CD14-positive monocyte (primary cell): ENCODE results near the gene C12orf56. TPM values are rescaled to one million over a fixed set of nuclear protein-coding genes. Genes with fewer than 3 reads are reported as not detected.

Source experiments
- DNase-seq, 3 donors: peaks; one replicate each; pipeline ENCODE4 v3.0.0-alpha.2; 2011 to 2022
- H2AFZ ChIP-seq: 2 replicates; pipeline ENCODE4 v1.6.0; 2012; ENCODE audit warnings: mild to moderate bottlenecking, low read depth, low read length, inconsistent platforms; ENCODE audit not compliant: insufficient read depth, poor library complexity, severe bottlenecking
- H3K27ac ChIP-seq, 2 donors: 1 replicate in 1 of 2; 2 replicates in 1 of 2; pipeline ENCODE4 v1.5.1; 2012 to 2013; ENCODE audit warnings: low read length in 2 of 2, control low read depth in 1 of 2, inconsistent platforms in 1 of 2, low read depth in 1 of 2, mild to moderate bottlenecking in 1 of 2
- H3K27me3 ChIP-seq, 2 donors: one replicate each; pipeline versions ENCODE4 v1.6.0 to v1.6.1; 2011 to 2013; ENCODE audit warnings: low read length in 2 of 2; ENCODE audit not compliant: control insufficient read depth in 2 of 2, insufficient read depth in 2 of 2
- H3K36me3 ChIP-seq, 2 donors: replicated peaks in 1 of 2; 1 replicate in 1 of 2; 2 replicates in 1 of 2; pipeline versions ENCODE4 v1.5.1 to v1.6.1; 2012 to 2013; ENCODE audit warnings: low read length in 2 of 2, control low read depth in 1 of 2, inconsistent platforms in 1 of 2, mild to moderate bottlenecking in 1 of 2; ENCODE audit not compliant: insufficient read depth in 2 of 2, control insufficient read depth in 1 of 2
- H3K4me1 ChIP-seq, 2 donors: 1 replicate in 1 of 2; 2 replicates in 1 of 2; pipeline versions ENCODE4 v1.5.1 to v1.6.1; 2012 to 2013; ENCODE audit warnings: low read length in 2 of 2, control low read depth in 1 of 2, inconsistent platforms in 1 of 2, mild to moderate bottlenecking in 1 of 2, moderate library complexity in 1 of 2; ENCODE audit not compliant: insufficient read depth in 2 of 2, control insufficient read depth in 1 of 2
- H3K4me2 ChIP-seq: replicated peaks from 2 replicates; pipeline ENCODE3; 2012; ENCODE audit warnings: low read length, moderate library complexity, mild to moderate bottlenecking; ENCODE audit not compliant: poor library complexity, severe bottlenecking; ENCODE audit errors: extremely low read depth
- H3K4me3 ChIP-seq, 3 experiments: fragments of 200-600 bp in 1 of 3; sonication (generic) in 1 of 3; replicated peaks in 1 of 3; 1 replicate in 2 of 3; 2 replicates in 1 of 3; pipeline ENCODE4 v1.5.1; 2011 to 2013; ENCODE audit warnings: low read length in 3 of 3, mild to moderate bottlenecking in 3 of 3, control low read depth in 2 of 3, low read depth in 2 of 3, inconsistent platforms in 1 of 3, moderate library complexity in 1 of 3
- H3K79me2 ChIP-seq: 2 replicates; pipeline ENCODE4 v1.6.0; 2012; ENCODE audit warnings: mild to moderate bottlenecking, control low read depth, inconsistent platforms, low read length, moderate library complexity; ENCODE audit not compliant: insufficient read depth
- H3K9ac ChIP-seq: 2 replicates; pipeline ENCODE4 v1.6.0; 2017; ENCODE audit warnings: low read length, mild to moderate bottlenecking; ENCODE audit not compliant: insufficient read depth, poor library complexity, severe bottlenecking
- H3K9me3 ChIP-seq, 2 donors: replicated peaks in 1 of 2; 1 replicate in 1 of 2; 2 replicates in 1 of 2; pipeline versions ENCODE4 v1.5.1 to v1.6.1; 2012 to 2013; ENCODE audit warnings: low read length in 2 of 2, control low read depth in 1 of 2; ENCODE audit not compliant: control insufficient read depth in 1 of 2, insufficient read depth in 1 of 2
- H4K20me1 ChIP-seq: 2 replicates; pipeline ENCODE4 v1.6.0; 2012; ENCODE audit warnings: mild to moderate bottlenecking, low read length, control low read depth, moderate library complexity; ENCODE audit not compliant: insufficient read depth
- H3K27ac Mint-ChIP-seq, 7 donors: one replicate each; pipeline ENCODE4 v1.8.0; 2020; ENCODE audit warnings: mild to moderate bottlenecking in 7 of 7, mixed read lengths in 7 of 7, moderate library complexity in 6 of 7, inconsistent platforms in 2 of 7
- H3K27me3 Mint-ChIP-seq, 3 donors: one replicate each; pipeline ENCODE4 v1.8.0; 2021 to 2022; ENCODE audit warnings: low read depth in 3 of 3, mild to moderate bottlenecking in 3 of 3, mixed read lengths in 3 of 3, moderate library complexity in 3 of 3, inconsistent platforms in 1 of 3
- H3K36me3 Mint-ChIP-seq, 2 donors: one replicate each; pipeline ENCODE4 v1.8.0; 2020; ENCODE audit warnings: mixed read lengths in 2 of 2, inconsistent platforms in 1 of 2, mild to moderate bottlenecking in 1 of 2
- H3K4me1 Mint-ChIP-seq: one replicate; pipeline ENCODE4 v1.8.0; 2020; ENCODE audit warnings: mild to moderate bottlenecking, mixed read lengths
- H3K4me3 Mint-ChIP-seq, 2 donors: one replicate each; pipeline ENCODE4 v1.8.0; 2020; ENCODE audit warnings: mild to moderate bottlenecking in 2 of 2, mixed read lengths in 2 of 2, moderate library complexity in 1 of 2
- H3K9me3 Mint-ChIP-seq, 7 donors: one replicate each; pipeline ENCODE4 v1.8.0; 2020 to 2022; ENCODE audit warnings: mixed read lengths in 7 of 7, mild to moderate bottlenecking in 6 of 7, moderate library complexity in 6 of 7, inconsistent platforms in 2 of 7
- CTCF ChIP-seq: fragments of 200-600 bp; IDR thresholded peaks from one replicate; pipeline ENCODE4 v1.8.0; 2022; ENCODE audit warnings: antibody characterized with exemption, mild to moderate bottlenecking
- WGBS: methylation state at CpG from one replicate; pipeline ENCODE4 v1.1.5; 2013; ENCODE audit warnings: missing lambda C conversion rate; ENCODE audit not compliant: insufficient coverage; 5-methylcytosine and 5-hydroxymethylcytosine counted together
- intact Hi-C, 2 donors: fragments of 100-400 bp; cut with micrococcal nuclease; formaldehyde crosslinking; loops; one replicate each; pipeline versions ENCODE4 v1.15.0 to v1.15.1; 2023
- polyA plus RNA-seq, 3 donors: library from polyadenylated mRNA; depleted of rRNA in 1 of 3; unstranded in 2 of 3; stranded (reverse) in 1 of 3; fragments of 300-500 nt in 2 of 3; fragments of >200 nt in 1 of 3; fragmentation: Illumina TruSeq in 2 of 3; gene quantifications; 1 replicate in 2 of 3; 2 replicates in 1 of 3; pipeline ENCODE4 v1.2.3, GENCODE V29; 2012 to 2021

C12orf56 gene
- polyA plus RNA-seq, 3 donors, result not detected

DNA sequence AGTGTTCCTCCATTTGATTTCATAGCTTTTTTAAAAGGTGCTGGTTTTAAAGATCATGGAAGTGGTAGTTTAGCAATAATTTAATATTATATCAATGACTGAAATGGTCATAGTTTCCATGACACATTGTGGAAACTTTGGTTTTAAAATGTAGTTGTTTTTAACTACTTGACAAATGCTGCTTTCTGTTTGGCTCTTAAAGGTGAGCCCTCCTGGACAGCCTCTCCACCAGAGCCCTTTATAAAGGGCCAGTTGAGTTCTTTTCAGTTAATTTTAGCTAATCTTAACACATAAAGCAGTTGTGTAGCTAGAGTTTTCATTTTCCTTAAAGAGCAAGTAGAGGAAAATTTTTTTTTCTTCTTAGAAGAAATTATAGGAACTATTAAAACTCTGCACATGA, 27.7 kb upstream of the C12orf56 start:
- peaks cover 75 to 93% of the 10 kb centered on the region in 2 donors for H3K36me3 Mint-ChIP-seq
- no peaks in the 10 kb centered on the region for H3K27me3 Mint-ChIP-seq

DNA sequence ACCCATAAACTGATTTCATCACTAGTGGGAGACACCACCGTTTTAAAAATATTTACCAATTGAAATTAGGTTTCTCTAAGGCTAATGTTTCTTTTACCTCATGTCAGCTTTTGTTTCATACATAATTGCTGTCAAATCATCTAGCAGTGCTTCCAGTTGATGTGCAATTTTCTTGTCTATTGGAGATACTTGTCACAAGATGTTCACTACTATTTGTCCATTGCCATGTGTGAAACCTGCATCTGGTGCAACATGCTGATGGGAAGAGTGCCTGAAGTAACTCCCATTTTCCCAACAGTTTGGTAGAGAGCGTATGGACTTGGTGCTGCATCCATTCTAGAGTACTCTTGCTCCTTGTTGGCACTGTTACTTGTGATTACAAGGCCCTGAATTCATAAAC, 23.3 kb upstream of the C12orf56 start:
- H3K79me2 ChIP-seq, result no peaks in the 10 kb centered on the region

More for the DNA sequence above, 27.7 kb upstream of the C12orf56 start:
- Mint-ChIP-seq H3K27ac (no peak overlapping the region), H3K4me1 (no peaks in the 10 kb centered on the region), H3K4me3 (no peak overlapping the region), H3K9me3 (no peaks in the 10 kb centered on the region)
- H3K27ac ChIP-seq, result no peak overlapping the region
- H3K9ac ChIP-seq, result no peak overlapping the region
- H3K4me3 ChIP-seq, result no peak overlapping the region
- TF ChIP-seq CTCF, result no peak
- no peaks in the 10 kb centered on the region for H3K79me2 ChIP-seq
- no peaks in the 10 kb centered on the region for H3K9me3 ChIP-seq
- H3K36me3 ChIP-seq, result peaks cover 93 to 98% of the 10 kb centered on the region in 2 donors
- H2AFZ ChIP-seq, result no peak overlapping the region
- intact Hi-C loops, result no loop called here
- H3K27me3 ChIP-seq, result no peaks in the 10 kb centered on the region
- DNase-seq, result no peak
- no peak overlapping the region for H3K4me2 ChIP-seq
- no peaks in the 10 kb centered on the region for H3K4me1 ChIP-seq
- no peaks in the 10 kb centered on the region for H4K20me1 ChIP-seq

More for the DNA sequence above, 23.3 kb upstream of the C12orf56 start:
- Histone ChIP-seq H3K4me3 (no peak overlapping the region), H3K9ac (no peak overlapping the region), H3K27me3 (no peaks in the 10 kb centered on the region), H3K27ac (no peak overlapping the region), H3K36me3 (peaks cover 87 to 92% of the 10 kb centered on the region in 2 donors), H2AFZ (no peak overlapping the region), H4K20me1 (no peaks in the 10 kb centered on the region), H3K9me3 (no peaks in the 10 kb centered on the region), H3K4me1 (no peaks in the 10 kb centered on the region), H3K4me2 (no peak overlapping the region)
- Mint-ChIP-seq H3K27me3 (no peaks in the 10 kb centered on the region), H3K27ac (no peak overlapping the region), H3K36me3 (peaks cover 67 to 86% of the 10 kb centered on the region in 2 donors), H3K4me3 (no peak overlapping the region), H3K4me1 (no peaks in the 10 kb centered on the region), H3K9me3 (no peaks in the 10 kb centered on the region)
- WGBS, result 60% methylated on average over 1 of the region's 2 CpGs
- TF ChIP-seq CTCF, result no peak
- intact Hi-C loops, result no loop called here
- DNase-seq, result no peak
